NCI-H446 (cell line): ENCODE measurements around the gene DIAPH3.
A peak's percentile ranks its signal among the peaks of the same experiment; 100 is the strongest.

Source experiments
- DNase-seq, 2 experiments: peaks; one replicate each; lab custom pipeline; 2025; lab: John Stamatoyannopoulos, UW

DIAPH3 gene

DNA sequence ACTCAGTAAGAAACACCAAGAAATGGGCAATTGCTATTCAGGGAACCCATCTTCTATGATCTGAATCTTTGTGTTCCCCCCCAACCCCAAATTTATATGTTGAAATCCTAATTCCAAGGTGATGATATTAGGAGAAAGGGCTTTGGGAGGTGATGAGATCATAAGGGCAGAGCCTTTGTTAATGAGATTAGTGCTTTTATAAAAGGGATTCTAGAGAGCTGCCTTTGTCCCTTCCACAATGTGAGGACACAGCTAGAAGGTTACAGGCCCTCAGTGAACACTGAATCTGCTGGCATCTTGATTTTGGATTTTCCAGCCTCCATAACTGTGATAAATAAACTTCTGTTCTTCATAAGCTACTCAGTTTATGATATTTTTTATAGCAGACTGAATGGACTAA, 376.0 kb downstream of the DIAPH3 start:
- no peak for DNase-seq

DNA sequence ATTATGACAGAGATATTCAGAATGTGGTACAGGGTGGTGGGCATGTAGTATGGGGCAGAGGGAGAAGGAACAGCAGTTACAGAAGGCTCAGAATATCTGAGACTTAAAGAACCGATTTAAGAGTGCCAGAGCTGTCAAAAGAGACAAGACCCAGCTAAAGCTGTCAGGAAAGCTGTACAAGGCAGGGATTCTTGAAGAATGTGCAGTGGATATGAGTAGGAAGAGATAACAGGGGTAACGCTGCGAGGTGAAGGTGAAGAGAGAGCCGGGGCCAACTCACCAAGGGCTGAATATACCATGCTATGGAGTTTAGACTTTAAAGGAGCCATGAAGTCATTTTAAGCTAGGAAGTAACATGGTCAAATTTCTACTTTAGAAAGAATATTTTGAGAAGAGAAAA, 381.0 kb downstream of the DIAPH3 start:
- no peak for DNase-seq

DNA sequence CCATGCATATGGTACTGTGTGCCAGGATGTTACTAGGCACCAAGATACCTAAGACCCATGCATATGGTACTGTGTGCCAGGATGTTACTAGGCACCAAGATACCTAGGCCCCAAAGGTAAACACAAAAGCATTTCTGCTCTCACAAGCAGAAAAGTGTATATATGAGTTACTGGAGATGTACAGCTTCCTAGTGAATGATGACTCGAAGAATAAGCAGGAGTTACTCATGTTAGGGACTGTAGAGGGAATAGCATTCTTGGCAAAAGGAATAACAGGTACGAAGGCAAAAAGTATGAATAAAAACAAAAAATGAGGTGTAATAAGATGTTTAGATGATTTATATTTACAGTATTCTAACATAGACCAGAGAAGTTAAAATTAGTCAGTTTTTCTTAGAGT, 383.7 kb downstream of the DIAPH3 start:
- no peak for DNase-seq

DNA sequence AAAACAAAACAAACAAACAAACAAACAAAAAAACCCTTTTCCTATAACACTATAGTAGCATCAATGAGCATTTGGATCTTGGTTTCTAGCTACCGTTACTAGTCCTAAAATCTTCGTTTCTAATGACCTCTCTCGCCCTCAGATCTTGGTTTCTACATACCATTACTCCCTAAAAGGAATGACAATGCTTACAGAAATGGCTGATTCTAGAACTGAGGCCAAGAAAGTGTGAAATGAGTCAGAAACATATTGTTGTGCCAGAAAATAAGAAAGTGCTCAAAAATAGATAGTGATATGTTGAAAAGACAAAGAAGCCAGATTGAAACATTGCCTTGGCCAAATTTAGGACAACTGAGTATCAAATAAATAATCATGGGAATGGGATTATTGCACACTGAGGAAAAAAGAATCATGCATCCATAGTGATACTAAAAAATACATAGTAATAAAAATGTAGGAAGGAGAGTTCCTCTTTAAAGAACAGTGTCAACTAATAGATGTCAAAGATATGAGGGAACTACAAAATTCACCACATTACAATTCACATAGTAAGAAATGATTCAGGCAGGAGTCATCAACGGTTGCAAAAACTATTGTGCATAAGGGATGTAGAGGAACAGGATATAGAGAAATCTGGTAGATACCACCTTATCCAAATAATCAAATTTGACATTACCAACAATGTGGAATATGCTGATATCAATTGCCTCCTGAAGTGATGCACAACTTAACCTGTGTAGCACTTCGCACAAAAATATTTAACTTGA, 386.6 kb downstream of the DIAPH3 start:
- no peak for DNase-seq

DNA sequence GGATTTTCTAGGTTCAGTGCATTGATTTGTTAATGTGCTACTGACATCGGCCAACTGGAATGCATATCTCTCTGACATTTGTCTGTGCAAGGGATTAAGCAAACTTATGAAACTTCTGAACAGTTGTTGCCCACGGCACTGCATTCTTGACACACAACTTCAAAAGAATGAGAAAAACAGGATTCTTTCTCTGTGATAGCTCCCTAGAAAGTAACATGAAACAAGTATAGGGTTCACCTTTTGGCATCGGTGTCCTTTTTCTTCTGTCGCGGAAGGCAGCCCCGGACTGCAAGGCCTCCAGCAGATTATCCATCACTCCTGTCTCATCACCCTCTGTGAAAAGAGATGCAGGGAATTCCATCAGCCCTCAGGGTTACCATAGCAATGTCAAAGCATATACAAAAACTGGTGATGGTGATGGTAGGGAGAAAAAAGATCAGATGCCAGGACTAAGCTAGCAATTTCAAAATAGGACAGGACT, 389.2 kb downstream of the DIAPH3 start:
- DNase-seq = no peak

DNA sequence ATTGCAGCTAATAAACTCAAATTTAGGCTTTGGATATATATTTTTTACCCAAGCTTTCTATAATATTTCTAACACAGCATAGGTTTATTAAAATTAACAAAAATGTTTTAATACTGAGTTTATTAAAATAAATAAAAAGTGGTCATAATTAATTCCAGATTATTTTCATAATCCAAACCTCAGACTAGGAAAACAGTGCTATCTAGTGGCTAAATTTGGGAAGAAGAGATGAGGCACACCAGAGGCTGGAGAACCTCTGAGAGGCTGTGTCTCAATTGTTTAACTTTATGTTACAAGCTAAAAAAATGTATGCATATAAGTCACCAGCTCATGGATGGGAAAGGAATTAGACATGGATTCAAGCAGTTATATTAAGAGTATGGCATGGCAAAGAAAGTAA, 392.5 kb downstream of the DIAPH3 start:
- DNase-seq = peak in 1 of 2 experiments; percentile 3

DNA sequence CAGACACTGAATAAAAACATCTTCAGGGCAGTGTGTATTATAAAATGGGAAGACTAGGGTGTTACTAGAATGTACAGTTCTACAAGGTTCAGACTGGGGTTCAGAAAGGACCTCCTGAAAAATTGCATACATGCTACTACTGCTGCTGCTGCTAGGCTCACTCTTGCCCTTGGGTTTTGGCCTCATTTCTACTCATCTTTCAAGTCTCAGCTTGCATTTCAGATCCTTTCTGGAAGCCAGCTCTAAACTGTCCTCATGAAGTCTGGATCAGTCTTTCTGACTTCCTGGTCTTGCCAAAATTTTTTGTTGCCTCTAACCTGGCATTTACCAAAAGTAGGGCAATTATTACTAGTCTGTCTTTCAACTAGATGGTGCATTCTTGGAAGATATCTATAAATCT, 393.3 kb downstream of the DIAPH3 start:
- no peak for DNase-seq

DNA sequence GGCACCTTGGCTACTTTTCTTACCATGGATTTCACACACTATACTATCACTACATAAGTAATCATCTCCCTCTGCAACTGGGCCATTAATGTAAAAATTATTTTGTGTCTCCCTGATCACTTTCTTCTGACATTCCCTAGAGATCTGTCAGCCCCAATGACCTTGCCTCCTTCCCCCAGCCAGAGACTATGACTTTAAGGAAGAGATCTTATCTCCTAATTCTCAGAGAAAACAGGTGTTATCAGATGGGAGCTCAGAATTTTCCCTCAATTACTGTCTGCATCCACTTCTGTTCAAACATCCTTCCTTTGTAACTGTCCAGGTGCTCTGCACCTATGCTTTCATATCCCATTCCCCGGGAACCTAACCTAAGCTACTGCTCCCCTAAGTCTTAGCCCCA, 397.5 kb downstream of the DIAPH3 start:
- DNase-seq = no peak

DNA sequence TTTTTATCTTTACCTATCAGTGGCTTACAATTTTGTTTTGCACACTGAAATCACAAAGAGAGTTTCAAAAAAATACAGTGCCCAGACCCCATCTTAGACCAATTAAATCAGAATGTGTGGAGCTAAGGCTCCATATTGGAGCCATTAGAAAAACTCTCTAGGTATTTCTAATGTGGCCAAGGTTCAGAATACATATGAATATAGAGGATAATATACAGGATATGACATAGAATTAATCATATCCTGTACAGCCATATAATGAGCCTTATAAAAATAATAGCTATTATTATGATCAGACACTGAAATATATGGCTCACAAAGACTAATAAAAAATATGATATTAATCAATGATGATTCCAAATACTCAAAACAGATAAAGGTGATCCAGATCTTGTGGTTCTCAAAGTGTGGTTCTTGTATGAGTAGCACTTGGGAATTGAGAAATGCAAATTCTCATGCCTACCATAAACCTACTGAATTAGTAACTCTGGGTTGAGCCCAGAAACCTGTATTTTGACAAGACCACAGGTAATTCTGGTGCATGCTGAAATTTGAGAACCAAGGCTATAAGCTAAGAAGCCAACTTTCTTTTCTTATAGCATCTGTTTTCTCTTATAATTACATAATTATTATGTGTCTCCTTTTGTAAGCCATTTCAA, 408.0 kb downstream of the DIAPH3 start:
- DNase-seq = no peak

DNA sequence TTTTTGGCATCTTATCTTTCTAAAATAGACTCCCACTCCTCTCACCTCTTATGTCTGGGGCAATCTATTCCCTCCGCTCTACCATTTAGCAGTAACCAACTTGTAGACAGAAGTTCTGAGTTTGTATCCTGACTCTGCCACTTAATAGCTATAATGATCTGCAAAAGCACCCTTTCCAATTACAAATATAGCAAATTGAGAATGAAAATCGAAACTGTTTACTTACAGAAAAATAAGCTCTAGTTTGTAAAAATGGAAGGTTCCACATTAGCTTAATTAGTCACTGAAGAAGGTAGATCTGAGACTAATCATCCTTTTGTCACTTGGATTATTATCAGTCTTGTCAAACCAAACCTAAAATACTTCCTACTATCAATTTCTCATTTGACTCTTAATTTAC, 409.3 kb downstream of the DIAPH3 start:
- no peak for DNase-seq

DNA sequence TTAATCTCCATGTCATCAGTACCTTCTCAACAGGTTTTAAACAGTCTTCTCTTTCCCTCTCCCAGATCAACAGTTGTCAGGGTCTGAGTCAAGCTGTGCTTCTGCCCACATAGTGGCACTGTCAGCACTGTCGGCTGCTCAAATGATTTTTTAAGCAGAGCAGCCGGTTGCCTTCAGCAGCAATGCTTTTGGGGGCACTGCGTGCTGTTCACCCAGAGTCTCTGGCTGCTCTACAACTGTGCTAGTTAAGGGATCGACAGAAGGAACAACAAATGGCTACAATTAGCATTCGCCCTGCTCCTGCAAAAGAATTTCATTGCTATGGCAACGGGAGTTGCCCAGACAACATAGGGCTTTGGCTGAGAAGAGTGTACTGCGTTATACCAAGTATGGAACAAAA, 412.9 kb downstream of the DIAPH3 start:
- DNase-seq = peak; percentile 1 to 42

DNA sequence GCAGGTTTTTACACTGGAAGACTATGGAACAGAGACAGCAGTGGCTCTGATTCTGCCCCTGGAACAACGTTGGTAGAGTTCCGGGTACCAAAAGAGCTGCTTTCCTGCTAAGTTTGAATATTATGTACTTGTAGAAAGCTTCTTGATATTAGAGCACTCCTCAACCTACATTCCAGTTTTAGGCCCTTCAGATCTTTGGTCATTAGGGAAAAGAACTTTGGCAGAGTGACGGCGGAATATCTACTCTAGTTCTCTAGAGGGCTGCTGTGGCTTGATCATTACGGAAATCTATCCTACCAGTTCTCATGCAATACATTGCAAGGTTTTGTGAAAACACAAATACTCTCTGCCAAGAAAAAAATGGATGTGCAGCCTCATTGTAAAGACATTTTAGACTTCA, 415.7 kb downstream of the DIAPH3 start:
- no peak for DNase-seq

DNA sequence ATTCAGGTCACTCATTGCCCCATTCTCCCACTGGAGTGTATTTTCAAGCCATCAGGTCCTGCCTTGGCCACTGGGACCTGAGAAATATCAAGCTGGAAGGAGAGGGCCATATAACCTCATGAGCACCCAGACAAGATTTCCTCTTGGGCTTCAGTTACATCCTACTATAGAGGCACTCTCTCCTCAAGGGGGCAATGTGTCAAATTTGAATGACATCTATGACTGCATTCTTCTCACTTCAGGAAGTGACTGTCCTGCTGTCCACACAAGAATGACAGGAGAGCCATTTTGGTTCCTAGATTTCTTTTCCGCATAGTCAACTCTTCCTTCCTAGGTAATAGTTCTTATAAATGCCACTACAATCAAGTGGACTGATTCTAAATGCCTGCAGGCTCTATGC, 416.2 kb downstream of the DIAPH3 start:
- no peak for DNase-seq

DNA sequence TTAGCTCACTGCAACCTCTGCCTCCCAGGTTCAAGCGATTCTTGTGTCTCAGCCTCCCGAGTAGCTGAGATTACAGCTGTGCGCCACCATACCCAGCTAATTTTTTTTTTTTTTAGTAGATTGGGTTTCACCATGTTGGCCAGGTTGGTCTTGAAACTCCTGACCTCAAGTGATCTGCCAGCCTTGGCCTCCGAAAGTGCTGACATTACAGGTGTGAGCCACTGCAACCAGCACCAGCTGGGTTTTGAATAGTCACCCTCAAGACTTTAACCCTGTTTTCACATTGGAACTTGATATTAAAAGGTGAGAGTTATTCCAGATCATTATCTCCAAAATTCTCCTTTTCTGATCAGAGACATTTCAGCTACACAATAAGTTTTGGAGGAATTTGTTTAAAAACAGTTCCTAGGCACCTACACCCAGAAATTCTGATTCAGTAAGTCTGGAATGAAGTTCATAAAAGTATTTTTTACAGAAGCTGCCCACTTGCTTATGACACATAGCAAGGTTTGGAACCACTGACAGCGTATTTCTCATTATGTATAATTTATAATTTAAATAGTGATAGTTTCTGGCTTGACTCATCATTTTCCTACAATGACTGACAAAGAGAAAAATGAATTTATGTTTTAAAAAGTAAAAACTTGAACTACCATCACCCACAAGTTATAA, 417.3 kb downstream of the DIAPH3 start:
- DNase-seq = no peak

DNA sequence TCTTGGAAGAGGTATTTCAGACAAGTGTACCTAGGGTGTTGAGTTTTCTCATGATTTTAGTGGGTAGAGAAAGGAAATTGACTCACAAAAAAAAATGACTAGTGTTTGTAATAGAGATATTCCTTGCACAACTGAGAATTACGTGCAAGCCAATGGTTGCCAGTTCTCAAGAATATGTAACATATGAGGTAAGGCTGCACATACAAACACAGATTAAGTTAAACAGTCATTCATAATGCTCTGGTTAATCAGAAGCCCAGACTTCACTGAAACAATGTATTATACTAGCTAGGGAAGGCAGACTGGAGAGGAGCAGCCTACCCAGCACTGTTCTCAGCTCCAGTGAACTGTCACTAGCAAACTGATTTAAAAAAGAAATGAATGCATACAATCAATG, 418.3 kb downstream of the DIAPH3 start:
- DNase-seq = no peak

DNA sequence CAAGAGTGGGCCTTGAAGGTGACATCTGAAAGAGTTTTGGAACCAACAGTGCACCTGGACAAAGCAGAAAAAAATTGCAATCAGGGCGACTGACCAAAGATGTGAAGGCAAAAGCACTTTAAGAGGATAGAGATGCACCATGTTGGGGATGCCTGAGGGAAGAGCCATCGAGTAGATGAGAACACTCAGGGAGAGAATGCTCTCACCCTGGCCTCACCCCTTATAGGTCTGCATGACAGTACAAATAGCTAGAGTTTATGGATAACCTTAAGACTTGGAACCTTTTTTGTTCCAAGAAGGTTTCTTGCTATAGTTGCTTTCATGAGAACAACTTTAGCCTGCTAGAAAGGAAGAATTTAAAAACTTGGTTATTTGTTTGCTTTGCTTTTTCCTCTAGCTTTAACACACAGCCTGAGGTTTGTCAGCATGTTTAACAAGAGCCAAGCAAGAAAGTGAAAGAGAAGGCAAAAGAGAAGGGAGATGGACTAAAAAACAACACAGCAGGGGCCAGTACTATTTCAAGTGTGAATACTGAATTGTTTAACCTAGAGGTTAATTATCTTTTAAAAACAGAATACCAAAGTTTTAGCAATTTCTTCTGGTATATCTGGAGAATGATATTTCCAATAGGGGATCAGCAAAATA, 418.9 kb downstream of the DIAPH3 start:
- no peak for DNase-seq

DNA sequence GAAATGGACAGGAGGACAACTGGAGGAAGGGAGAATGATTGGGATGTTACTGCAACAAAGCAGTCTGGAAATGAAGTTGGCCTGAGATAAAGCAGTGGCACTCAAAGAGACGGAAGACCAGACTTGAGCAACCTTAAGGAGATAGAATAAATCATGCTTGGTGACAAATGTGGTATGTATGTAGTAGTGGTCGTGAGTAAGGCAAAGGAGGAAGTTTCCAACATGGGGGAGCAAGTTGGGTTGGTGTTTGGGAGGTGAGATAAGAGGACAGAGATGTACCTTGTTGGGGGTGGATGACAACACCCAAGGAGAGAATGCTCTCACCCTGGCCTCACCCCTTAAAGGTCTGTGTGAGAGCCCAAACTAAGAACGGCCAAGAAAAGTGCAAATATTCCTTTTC, 420.5 kb downstream of the DIAPH3 start:
- no peak for DNase-seq

DNA sequence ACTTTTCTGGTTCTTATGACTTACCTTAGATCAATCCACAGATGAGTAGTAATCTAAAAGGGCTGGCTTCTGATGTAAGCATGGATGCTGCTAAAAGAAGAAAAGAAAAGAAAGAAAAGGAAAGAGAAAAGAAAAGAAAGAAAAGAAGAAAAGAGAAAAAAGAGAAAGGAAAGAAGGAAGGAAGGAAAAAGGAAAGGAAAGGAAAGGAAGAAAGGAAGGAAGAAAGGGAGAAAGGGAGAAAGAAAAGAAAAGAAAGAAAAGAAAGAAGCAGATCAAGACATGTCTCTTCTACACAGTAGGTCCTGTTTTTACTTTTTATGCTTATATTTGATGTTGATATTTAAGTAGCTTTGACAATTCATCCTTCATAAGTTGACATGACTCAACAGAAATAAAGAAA, 421.3 kb downstream of the DIAPH3 start:
- DNase-seq = no peak

DNA sequence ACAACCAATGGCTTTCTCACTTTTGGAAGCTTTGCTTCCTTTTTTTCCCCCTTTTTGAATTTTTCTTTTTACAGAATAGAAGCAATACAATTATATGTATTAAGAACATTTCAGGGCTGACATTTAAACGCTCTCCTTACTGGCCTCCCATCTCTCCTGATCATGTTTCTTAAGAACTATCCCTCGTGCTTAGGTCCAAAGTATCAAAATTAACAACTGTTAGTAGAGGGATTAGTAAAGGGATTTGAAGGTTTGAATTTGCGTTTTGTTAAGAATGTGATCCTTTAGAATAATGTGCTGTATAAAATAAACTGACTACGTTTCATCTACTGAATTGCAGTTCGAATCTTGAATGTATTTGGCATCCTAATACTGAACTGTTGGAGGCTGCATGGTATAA, 424.8 kb downstream of the DIAPH3 start:
- no peak for DNase-seq

DNA sequence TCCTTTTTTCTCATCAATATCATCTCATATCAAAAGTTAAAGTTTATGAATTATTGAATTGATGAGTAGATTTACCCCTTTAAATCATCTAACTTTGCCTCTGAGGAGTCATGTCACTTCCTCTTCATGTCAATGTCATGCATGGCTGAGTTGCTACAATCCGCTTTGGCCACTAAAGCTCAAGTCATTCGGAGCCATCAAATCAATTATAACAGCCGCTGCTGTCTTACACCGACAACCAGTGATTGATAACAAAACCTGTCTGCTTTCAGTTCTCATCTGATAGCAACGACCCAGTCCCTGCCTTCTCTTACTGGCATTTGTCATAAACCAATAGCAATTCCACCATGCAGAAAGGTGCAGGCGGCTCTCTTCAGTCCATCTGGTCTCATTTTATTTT, 429.3 kb downstream of the DIAPH3 start:
- no peak for DNase-seq

DNA sequence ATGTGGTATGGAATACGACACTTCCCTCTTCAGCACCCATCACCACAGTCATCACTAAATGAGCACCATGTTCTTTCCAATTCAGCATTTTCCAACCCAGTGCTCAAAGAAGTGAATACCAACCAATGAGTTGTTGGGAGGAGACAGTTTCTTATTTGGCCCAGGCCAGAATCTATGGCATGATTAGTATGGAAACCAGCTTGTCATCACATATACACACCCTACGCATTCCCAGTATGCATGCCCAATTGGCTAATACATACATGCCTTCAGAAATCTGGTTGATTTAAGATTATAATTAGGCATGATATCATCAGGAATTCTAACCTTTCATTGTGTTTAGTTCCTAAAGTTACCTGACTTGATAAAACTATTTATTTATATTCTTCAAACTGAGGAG, 430.0 kb downstream of the DIAPH3 start:
- no peak for DNase-seq

DNA sequence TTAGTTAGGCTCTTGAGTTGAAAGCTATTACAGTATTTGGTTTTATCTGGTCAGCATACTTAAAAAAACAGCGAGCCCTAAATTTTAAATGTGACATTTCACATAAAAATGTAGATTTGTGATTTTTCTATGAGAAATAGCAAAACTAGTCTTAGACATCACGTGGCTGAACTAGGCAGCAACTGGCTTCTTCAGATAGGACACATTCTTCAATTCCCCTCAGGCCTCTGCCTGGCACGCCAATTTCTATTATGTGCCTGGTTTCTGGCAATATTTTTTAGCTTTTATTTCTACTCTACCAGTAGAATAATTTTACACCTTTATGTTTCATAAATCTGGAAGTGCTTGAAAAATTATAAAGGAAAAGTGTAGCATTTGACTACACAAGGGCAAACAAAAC, 433.7 kb downstream of the DIAPH3 start:
- no peak for DNase-seq
